Activated CD8-positive, alpha-beta memory T cell treated with anti-CD3 and anti-CD28 coated beads, Interleukin-2, amount 50 U/mL, for 24 hours (primary cell): ENCODE results near the gene RGS7.
"Not testable (repeated sequence)": the region's sequence is repeated elsewhere in the genome, so short reads cannot be mapped to it uniquely, and the experiment has no call there.

Source experiments
- DNase-seq: peaks from one replicate; pipeline ENCODE4 v3.0.0-alpha.2; 2020; ENCODE audit errors: extremely low read depth

RGS7 gene

DNA sequence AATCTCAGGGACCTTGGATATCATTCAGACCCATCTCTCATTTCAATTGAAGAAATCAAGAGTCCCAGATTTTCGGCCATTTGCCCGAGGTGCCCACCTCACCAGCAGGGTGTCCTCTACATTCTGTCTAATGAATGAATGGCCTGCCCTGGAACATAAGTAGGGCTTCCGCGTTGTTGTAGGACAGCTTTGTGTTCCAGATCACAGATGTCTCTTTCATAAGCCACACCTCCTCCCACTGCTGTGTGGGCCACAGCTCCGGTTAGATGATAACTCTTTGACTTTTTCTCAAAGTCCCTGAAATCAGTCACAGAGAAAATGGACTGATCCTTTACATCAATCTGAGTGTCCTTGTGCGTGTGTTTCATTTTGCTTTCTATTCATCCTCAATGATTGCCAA, 144.4 kb downstream of the RGS7 start:
- DNase-seq, result no peak

DNA sequence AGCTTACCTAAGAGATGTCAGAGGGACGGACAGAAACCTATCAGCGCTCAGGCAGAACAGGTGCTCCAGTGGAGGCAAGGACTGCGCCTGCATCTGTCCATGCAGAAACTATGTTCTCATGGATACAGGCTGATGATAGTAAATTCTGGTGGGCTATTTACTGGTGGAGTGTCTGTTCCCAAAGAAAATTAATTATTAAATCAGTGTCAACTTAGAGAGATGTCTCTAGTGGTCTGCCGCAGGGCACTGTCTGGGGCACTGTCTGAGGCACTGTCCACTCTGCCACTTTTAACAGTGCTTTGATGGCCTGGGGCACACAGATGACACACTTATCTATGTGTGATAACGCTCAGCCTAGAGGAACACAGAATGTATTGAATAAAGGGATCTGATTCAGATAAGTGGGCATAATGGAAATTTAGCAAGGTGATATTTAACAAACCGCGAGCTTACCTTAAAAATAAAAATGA, 148.1 kb downstream of the RGS7 start:
- DNase-seq, result no peak

DNA sequence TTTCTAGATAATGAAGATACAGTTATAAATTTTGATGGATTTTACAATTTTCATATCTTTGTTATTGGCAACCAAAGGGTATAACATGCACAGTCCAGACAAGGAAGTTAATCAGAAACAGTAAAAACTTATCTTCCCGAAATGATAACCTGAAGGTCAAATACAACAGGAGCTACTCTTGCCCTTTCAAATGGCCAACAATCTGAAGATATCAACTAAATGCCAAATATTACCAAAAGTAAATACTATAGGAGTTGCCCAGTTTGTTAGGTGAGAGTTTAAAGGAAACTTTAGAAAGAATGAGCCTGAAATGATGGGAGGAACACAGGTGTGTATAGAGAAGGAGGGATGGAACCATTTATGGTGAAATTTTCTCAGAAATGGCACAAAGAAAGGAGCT, 153.2 kb downstream of the RGS7 start:
- DNase-seq, result no peak

DNA sequence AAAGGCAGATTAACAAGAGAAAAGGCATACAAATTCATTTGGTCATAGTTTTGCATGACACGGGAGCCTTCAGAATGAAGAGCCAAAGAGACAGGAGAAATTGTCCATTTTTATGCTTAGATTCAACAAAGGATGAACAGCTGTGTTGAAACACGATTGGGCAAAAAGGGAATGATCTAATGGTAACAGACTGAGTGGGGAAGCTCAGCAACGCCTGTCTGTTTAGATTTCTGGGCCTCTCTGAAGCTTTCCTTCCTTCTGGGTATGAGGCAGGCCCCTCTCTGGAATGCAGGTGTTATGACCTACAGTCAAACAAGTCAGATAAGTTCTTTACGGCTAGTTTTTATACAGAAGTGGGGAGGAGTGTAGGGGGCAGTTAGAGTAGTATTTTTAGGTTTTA, 154.6 kb downstream of the RGS7 start:
- DNase-seq, result no peak

DNA sequence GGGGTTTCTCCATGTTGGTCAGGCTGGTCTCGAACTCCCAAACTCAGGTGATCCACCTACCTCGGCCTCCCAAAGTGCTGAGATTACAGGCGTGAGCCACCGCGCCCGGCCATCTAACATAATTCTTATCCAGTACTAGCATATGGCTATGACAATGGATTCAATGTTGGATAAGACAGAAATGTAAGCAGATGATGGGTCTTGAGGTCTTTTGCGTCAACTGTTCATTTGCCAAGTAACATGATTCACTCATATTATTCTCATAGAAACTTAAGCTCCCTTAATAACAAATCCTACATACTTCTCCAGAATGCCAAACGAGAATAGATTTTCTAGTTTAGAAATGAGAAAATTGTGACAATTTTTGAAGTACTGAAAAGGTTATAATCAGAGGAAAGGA, 170.3 kb downstream of the RGS7 start:
- DNase-seq, result no peak

DNA sequence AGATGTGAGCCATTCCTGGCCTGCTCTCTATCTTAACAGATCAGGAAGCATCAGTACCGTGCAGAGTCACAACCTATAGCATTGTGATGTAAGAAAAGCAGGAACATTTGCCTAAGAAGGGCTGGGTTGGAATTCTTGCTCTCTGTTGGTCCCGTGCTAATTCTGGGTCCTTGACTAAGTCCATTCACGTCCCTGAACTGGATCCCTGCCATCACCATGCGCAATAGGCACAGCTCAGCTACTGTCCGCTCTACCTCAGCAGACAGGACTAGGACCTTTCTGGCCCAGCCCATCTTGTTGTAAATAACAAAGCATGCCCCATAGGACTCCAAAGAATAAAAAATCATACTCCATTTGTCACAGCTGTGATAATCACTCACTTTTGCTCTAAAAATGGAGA, 175.0 kb downstream of the RGS7 start:
- DNase-seq, result no peak

DNA sequence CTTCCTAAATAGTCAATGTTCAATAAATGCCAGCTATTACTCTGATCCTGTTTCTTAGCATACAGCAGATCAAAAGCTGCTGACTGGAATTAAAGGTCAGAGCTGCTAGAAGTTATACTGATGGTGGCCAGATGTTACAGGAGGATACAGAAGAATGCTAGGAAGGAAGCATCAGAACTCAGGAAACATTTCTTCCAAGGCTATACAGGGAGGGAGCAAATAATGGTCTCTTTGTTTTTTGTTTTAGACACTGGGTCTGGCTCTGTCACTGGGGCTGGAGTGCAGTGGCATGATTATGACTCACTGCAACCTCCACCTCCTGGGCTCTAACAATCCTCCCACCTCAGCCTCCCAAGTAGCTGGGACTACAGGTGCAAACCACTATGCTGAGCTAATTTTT, 175.5 kb downstream of the RGS7 start:
- no peak for DNase-seq

DNA sequence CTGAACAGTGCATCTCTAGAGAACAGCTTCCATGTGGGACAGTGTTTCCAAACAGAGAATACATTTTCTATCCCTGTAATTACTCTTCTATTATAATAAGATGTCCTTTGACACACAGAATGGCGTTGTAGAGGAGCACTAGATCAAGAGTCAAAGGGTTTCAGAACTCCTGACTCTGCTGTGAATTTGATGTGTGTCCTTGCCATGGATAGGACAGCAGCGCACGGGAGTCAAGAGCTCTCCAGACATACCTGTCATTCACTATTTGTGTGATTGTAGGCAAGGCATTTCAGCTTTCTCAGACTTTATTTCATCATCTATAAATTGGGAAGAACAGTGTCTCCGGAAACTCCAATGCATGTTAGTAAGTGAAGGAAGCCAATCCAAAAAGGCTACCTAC, 176.4 kb downstream of the RGS7 start:
- DNase-seq, result no peak

DNA sequence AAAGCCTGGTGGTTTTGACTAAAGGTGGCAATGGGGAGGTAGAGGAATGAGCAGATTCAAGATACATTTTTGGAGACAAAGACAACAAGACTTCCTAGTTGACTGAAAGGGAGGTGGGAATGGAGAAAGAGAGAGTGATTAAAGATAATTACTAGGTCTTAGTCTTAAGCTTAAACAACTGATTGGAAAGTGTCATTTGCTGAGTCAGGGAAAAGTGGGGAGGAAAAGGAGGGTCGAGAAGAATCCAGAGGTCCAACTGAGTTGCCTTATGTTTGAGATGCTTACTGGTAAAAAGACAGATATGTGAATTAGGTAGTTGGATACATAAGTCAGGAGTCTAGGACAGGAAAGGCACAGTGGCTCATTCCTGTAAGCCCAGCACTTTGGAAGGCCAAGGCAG, 179.3 kb downstream of the RGS7 start:
- no peak for DNase-seq

DNA sequence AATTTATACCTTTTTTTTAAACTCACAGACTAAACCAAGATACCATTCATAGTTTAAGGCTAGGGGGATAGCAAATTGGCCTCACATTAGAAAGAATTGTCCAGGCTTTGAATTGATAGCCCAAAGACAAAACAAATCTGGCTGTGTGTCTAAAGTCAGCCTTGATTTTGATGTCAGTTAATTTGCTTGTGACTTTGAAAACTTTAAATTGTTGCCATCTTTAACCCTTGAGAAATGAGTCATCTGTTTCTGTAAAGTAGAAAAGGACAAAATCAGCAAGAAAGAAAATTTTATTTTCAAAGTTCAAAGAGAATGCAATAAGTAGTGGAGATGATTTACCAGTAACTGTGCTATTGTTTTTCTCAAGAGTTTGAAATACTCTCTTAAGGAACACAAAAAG, 184.5 kb downstream of the RGS7 start:
- no peak for DNase-seq

DNA sequence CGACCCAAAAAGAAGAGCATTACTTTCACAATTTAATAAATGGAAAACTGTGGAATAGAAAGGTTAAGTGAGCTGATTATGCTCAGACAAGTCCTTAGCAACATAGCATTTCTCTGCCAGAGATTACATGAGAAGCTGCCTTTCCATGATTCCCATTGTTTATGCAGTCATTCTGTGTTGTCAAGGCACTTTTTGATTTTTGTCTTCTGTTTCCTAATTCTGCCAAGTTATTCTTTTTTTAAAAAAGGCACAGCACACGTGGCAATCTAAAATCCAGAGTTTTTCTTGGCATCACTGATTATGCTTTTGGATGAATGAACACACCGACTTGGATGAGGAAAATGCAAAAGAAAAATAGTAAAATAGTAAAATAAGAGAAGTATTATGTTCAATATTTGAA, 185.0 kb downstream of the RGS7 start:
- DNase-seq, result no peak

DNA sequence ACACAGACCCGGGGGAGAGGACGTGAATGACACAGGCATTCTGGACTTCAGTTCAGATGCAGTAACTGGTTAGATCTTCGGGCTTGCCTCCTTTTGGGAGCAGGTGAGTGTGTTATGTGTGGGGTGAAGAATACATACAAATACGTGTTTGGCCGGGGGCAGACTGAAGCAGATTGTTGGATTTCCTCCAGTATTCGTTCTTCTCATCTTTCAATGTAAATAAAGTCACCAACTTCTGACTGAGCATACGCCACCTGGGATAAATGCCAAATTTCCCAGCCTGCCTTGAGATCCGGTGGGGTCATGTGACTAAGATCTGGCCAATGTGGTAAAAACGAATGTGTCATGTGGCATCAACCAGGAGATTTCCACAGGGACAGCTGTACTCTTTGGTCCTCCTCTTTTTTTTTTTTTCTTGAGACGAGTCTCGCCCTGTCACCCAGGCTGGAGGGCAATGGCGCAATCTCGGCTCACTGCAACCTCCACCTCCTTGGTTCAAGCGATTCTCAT, 189.8 kb downstream of the RGS7 start:
- DNase-seq, result no peak

DNA sequence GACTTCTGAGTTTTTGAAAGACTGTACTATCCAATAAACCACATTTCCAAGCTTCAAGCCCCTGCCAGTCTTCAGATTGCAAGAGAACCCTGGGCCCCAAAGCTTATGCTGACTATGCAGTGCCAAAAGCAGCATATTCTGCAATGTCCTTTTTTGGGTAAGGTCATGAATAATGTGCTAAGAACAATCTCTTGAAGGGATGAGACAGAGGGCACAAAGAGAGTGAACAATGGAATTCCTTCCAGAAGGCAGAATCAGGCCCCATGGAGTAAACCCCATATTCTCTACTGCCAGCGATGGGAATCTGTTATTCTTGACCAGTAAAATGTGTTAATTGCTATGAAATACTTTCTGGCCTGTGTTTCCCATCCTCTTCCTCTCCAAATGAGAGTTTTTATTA, 190.4 kb downstream of the RGS7 start:
- no peak for DNase-seq

DNA sequence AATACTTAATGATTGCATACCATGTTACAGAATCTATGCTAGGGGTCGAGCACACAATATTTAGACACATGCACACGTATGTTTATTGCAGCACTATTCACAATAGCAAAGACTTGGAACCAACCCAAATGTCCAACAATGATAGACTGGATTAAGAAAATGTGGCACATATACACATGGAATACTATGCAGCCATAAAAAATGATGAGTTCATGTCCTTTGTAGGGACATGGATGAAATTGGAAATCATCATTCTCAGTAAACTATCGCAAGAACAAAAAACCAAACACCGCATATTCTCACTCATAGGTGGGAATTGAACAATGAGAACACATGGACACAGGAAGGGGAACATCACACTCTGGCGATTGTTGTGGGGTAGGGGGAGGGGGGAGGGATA, 191.7 kb downstream of the RGS7 start:
- not testable (repeated sequence) for DNase-seq

DNA sequence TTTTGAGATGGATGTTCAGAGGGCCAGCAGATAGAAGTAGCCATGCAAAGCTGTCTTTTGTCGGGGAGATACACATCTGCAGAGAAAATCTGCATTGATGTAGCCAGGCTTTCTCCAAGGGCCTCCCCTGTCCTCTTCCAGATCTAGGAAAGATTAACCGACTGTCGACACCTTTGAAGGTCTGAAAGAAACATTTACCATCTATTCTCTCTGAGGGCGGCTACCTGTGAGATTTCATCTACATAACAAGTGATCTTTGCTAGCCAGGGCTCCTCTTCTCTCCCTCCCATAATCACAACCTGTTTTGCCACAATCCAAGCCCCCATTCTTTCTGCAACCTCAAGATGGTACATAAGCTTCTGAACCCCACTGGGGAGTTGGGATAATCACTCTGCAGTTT, 193.6 kb downstream of the RGS7 start:
- no peak for DNase-seq

DNA sequence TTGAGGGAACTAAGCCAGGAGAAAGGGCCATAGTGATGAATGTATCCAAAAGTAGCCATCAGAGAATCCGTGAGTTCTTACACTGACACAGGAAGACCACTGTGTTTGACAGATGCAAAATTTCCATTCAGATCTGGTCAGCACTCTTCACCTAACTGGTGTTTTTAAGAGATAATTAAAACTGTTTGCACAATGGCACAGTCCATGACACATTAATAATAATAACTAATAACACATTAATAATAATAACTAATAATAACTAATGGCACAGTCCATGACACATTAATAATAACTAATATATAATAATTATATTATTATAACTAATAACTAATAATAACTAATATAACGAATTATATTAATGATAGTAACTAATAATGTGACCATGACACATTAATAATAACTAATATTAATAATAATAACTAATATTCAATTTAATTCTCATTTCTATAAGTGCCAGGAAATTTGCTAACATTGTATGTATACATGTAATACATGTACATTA, 195.8 kb downstream of the RGS7 start:
- no peak for DNase-seq

DNA sequence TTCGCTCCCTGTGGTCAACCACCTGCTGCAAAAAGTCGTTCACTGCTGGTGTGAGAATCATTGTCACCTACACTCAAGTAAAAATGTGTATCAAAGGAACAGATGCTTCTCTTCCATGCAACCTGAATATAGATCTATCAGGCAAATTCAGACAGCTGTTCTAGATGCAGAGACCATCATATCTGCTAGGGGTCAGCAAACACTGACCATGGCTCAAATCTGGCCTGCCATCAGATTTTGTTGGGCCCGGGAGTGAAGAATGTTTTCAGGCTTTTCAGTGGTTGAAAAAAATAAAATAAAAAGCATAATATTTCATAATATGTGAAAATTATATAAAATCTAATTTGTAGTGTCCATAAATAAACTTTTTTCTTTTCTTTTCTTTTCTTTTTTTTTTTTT, 199.6 kb downstream of the RGS7 start:
- no peak for DNase-seq

DNA sequence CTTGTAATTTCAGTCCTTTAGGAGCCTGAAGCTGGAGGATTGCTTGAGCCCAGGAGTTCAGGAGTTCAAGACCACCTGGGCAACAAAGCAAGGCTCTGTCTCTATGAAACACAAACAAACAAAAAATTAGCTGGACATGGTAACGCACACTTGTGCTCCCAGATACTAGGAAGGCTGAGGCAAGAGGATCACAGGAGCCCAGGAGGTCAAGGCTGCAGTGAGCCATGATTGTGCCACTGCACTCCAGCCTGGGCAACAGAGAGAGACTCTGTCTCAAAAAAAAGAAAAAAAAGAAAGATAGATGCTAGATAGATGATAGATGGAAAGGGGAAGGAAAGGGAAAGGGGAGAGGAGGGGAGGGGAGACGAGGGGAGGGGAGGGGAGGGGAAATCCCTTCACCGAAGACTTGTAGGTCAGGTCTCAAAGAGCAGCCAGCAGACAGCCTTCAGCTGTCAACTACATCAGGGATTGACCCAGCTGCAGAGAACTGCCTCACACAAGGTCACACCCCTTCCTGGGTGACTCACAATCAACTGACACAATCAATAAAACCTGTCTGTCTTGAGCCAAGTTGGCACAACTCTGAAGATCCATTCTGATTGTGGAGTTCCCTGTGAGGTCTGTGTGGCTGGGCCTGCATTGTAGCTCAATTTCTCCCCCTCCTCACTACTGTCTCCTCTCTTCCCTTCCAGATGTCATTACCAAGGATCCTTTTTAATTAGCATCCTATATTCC, 200.6 kb downstream of the RGS7 start:
- no peak for DNase-seq

DNA sequence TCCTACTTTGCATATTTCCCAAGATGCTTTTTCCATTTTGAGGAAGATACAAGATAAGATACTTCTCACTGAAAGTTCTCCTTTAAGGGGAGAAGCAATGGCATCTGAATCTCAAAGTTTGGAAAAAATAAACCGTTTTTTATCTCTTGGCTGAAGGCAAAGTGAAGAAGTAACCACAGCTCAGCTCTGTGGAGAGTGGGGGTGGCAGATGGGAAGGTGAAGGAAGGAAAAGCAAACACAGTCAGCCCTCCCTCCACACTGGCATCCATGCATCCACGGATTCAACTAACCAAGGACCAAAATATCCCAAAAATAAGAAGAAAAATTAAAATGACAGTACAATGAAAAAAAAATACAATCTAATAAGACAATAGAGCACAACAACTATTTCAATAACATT, 211.1 kb downstream of the RGS7 start:
- no peak for DNase-seq

DNA sequence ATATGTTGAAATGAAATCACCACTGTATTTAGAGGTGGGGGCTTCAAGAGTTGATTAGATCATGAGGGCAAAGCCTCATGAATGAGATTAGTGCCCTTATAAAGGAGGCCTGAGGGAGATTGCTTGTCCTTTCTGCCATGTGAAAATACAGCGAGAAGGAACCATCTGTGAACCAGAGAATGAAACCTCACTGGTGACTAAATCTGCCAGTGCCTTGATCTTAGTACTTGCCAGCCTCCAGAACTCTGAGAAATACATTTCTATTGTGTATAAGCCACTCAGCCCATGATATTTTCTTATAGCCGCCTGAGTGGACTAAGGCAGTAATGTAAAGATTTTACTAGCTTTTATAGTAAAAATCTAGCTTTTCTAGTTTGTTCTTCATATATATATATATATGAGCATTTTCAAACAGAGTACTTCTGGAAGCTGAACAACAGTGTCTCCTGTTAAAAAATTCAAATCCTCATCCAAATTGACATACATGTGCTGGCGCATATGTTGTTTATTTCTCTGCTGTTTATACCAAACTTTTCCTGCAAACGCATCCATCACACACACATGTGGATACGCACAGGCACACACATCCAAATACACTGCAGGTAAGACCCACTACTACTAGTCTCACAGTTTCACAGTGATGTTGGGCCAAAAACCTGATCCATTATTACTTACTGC, 213.1 kb downstream of the RGS7 start:
- DNase-seq, result no peak

DNA sequence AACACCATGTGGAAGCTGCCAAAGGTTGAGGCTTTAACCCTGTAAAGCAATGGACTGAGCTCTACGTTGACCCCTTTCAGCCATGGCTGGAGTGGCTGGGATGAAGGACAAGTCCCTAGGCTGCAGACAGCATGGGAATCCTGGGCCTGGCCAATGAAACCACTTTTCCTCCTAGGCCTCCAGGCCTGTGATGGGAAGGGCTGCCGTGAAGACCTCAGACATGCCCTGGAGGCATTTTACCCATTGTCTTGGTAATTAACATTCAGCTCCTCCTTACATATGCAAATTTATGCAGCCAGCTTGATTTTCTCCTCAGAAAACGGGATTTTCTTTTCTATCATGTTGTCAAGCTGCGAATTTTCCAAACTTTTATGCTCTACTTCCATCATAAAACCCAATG, 214.5 kb downstream of the RGS7 start:
- no peak for DNase-seq

DNA sequence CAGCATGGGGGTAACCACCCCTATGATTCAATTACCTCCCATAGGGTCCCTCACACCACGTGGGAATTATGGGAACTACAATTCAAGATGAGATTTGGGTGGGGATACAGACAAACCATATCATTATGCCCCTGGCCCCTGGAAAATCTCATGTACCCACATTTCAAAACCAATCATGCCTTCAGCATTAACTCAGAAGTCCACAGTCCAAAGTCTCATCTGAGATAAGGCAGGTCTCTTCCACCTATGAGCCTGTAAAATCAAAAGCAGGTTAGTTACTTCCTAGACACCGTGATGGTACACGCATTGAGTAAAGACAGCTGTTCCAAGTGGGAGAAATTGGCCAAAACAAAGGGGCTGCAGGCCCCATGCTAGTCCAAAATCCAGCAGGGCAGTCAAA, 215.4 kb downstream of the RGS7 start:
- not testable (repeated sequence) for DNase-seq

DNA sequence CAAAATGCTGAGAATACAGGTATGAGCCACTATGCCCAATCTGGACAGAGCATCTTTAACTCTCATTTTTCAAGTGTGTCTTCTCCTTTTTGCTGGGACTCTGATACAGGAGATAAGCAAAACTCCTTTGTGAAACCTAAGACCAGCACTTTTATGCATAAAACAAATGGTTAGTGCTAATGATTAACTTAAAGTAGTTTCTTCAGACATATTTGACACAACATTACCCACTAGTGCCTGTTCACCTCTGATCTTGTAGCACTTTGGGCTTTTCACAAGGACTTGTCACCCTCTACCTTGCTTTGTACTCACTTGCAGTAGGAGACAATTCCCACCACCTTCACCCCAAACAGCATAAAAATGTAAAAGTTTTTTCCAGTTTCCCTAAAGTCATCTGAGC, 216.3 kb downstream of the RGS7 start:
- DNase-seq, result no peak
